HepG2 (cell line): ENCODE measurements around the gene MVP. TPM values are rescaled to one million over a fixed set of nuclear protein-coding genes. Genes with fewer than 3 reads are reported as not detected.
A peak's percentile ranks its signal among the peaks of the same experiment; 100 is the strongest.

ENCODE experiments used
- ATAC-seq: fragments of 200-7000 bp; cut with Tn5 transposase; 3 replicates; pipeline ENCODE4 v1.9.1; 2020; ENCODE audit warnings: mild to moderate bottlenecking, moderate library complexity
- BruUV-seq: library from RNA; stranded (reverse); fragments of 400-500 nt; replicated peaks from 2 replicates; lab custom pipeline; 2021; lab: Mats Ljungman, UMichigan
- CTCF ChIA-PET: fragments of 300-600 bp; formaldehyde crosslinking; extraction: SDS; loops from one replicate; lab custom pipeline; 2021; ENCODE audit warnings: low total read pairs, inconsistent platforms, low intra/inter-chr PET ratio; lab: Yijun Ruan, JAX
- POLR2A ChIA-PET: fragments of 350-600 bp; sonication (Branson Sonifier 250); formaldehyde crosslinking; loops from one replicate; lab custom pipeline; 2020; ENCODE audit warnings: antibody characterized with exemption, inconsistent platforms; lab: Yijun Ruan, JAX
- DNase-seq: peaks from one replicate; pipeline ENCODE4 v3.0.0-alpha.2; 2015; ENCODE audit warnings: low spot score
- FAIRE-seq: peaks from 3 replicates; lab custom pipeline; 2011; peaks lifted over from hg19 to GRCh38; lab: Jason Lieb, UNC
- H2AFZ ChIP-seq: one replicate; pipeline ENCODE4 v1.6.1; 2011; ENCODE audit warnings: low read length, inconsistent platforms
- H3K27ac ChIP-seq: fragments of 300-600 bp; 3 replicates; pipeline ENCODE4 v1.8.0; 2011; ENCODE audit warnings: mixed run types, mild to moderate bottlenecking, mixed read lengths, low read length, inconsistent platforms; ENCODE audit not compliant: insufficient read depth; ENCODE audit errors: extremely low read length
- H3K27me3 ChIP-seq, 2 experiments: fragments of 200-600 bp in 1 of 2; 2 replicates in 1 of 2; 3 replicates in 1 of 2; pipeline versions ENCODE4 v1.6.0 to v1.8.0; 2011; ENCODE audit warnings: low read length in 2 of 2, mild to moderate bottlenecking in 2 of 2, moderate library complexity in 2 of 2, inconsistent platforms in 1 of 2; ENCODE audit not compliant: insufficient read depth in 2 of 2, control insufficient read depth in 1 of 2
- H3K36me3 ChIP-seq, 2 experiments: fragments of 200-600 bp in 1 of 2; replicated peaks in 1 of 2; 2 replicates in 1 of 2; 3 replicates in 1 of 2; pipeline versions ENCODE4 v1.5.1 to v1.8.0; 2011; ENCODE audit warnings: low read length in 2 of 2, inconsistent platforms in 1 of 2; ENCODE audit not compliant: insufficient read depth in 2 of 2, control insufficient read depth in 1 of 2
- H3K4me1 ChIP-seq: 2 replicates; pipeline ENCODE4 v1.5.1; 2012; ENCODE audit warnings: low read length, inconsistent platforms; ENCODE audit not compliant: insufficient read depth
- H3K4me2 ChIP-seq: 2 replicates; pipeline ENCODE4 v1.6.0; 2011; ENCODE audit warnings: low read depth, low read length, inconsistent platforms
- H3K4me3 ChIP-seq, 3 experiments: fragments of 200-600 bp in 1 of 3; sonication (generic), shearing (Covaris generic) in 1 of 3; replicated peaks in 1 of 3; 2 replicates each; pipeline ENCODE4 v1.5.1; 2011 to 2016; ENCODE audit warnings: low read length in 3 of 3, inconsistent platforms in 2 of 3, low read depth in 2 of 3, mild to moderate bottlenecking in 2 of 3, control low read depth in 1 of 3, mixed read lengths in 1 of 3; ENCODE audit not compliant: insufficient read depth in 1 of 3
- H3K79me2 ChIP-seq: one replicate; pipeline ENCODE4 v1.6.1; 2011; ENCODE audit warnings: low read length, inconsistent platforms; ENCODE audit not compliant: insufficient read depth
- H3K9ac ChIP-seq: 2 replicates; pipeline ENCODE4 v1.6.0; 2011; ENCODE audit warnings: mild to moderate bottlenecking, low read depth, low read length, inconsistent platforms; ENCODE audit not compliant: insufficient read depth
- H3K9me3 ChIP-seq: 2 replicates; pipeline ENCODE4 v1.5.1; 2012; ENCODE audit warnings: mild to moderate bottlenecking, low read length
- H4K20me1 ChIP-seq: 2 replicates; pipeline ENCODE4 v1.6.0; 2011; ENCODE audit warnings: inconsistent platforms, mild to moderate bottlenecking, low read length, moderate library complexity; ENCODE audit not compliant: insufficient read depth
- AGO2 ChIP-seq: fragments of 200-400 bp; formaldehyde crosslinking; optimal IDR thresholded peaks from 2 replicates; pipeline ENCODE3; 2017; ENCODE audit warnings: mild to moderate bottlenecking, low read depth, low read length, moderate library complexity
- ELF1 ChIP-seq: sonication (generic); formaldehyde crosslinking; IDR thresholded peaks from 2 replicates; pipeline ENCODE4 v1.4.0; 2020; ENCODE audit warnings: missing genetic modification reagents
- PHF20 ChIP-seq: sonication (generic); formaldehyde crosslinking; IDR thresholded peaks from 2 replicates; pipeline ENCODE4 v1.5.0; 2020; ENCODE audit warnings: mild to moderate bottlenecking, missing genetic modification reagents
- RBFOX2 ChIP-seq: fragments of 200-400 bp; formaldehyde crosslinking; IDR thresholded peaks from 2 replicates; pipeline ENCODE4 v1.6.1; 2017; ENCODE audit warnings: low read depth, mild to moderate bottlenecking, low read length
- RBM22 ChIP-seq: fragments of 200-400 bp; formaldehyde crosslinking; optimal IDR thresholded peaks from 2 replicates; pipeline ENCODE3; 2017; ENCODE audit warnings: mild to moderate bottlenecking, low read length, moderate library complexity
- SCMH1 ChIP-seq: sonication (generic); formaldehyde crosslinking; IDR thresholded peaks from 2 replicates; pipeline ENCODE4 v1.9.0; 2021; ENCODE audit warnings: missing genetic modification reagents, mild to moderate bottlenecking, borderline replicate concordance
- SRSF1 ChIP-seq: fragments of 200-400 bp; formaldehyde crosslinking; optimal IDR thresholded peaks from 2 replicates; pipeline ENCODE3; 2017; ENCODE audit warnings: mild to moderate bottlenecking, low read depth, low read length, moderate library complexity
- ZNF138 ChIP-seq: sonication (generic); formaldehyde crosslinking; IDR thresholded peaks from 2 replicates; pipeline ENCODE4 v1.5.0; 2020; ENCODE audit warnings: mild to moderate bottlenecking, low read depth, missing genetic modification reagents
- WGBS: methylation state at CpG from one replicate; pipeline ENCODE4 v1.1.6; 2017; ENCODE audit warnings: low lambda C conversion rate; 5-methylcytosine and 5-hydroxymethylcytosine counted together
- in situ Hi-C: cut with HindIII; loops from 2 replicates; pipeline ENCODE4 v1.10.0; 2017; ENCODE audit warnings: low pct_unique_long_range_greater_than_20kb; ENCODE audit not compliant: extremely low pct_ligation_motif_present
- intact Hi-C: fragments of 100-400 bp; cut with micrococcal nuclease; formaldehyde crosslinking; loops from one replicate; pipeline ENCODE4 v1.10.0; 2022; ENCODE audit not compliant: unreplicated experiment
- polyA plus RNA-seq, 8 experiments: library from polyadenylated mRNA; depleted of rRNA in 3 of 8; stranded (reverse) in 7 of 8; unstranded in 1 of 8; fragments of >200 nt; fragmentation: Illumina TruSeq in 4 of 8; extraction: Trizol in 4 of 8; gene quantifications; 2 replicates each; pipeline versions ENCODE4 v1.2.1 to v1.2.3, GENCODE V29; 2011 to 2016; ENCODE audit warnings: low read depth in 4 of 8, missing spikeins in 1 of 8, mixed read lengths in 1 of 8; ENCODE audit not compliant: insufficient read depth in 1 of 8
- total RNA-seq, 5 experiments: library from RNA; depleted of rRNA; stranded (reverse); fragments of >200 nt; fragmentation: Illumina TruSeq; extraction: Trizol; gene quantifications; 2 replicates each; pipeline ENCODE4 v1.2.3, GENCODE V29; 2016; ENCODE audit warnings: low read depth in 1 of 5
- TF ChIP-seq, protein P1 (sequence below): sonication (generic); formaldehyde crosslinking; IDR thresholded peaks from 2 replicates; pipeline ENCODE4 v1.5.0; 2020; ENCODE audit warnings: mild to moderate bottlenecking, missing genetic modification reagents, borderline replicate concordance
- TF ChIP-seq, protein P2 (sequence below): sonication (generic); formaldehyde crosslinking; IDR thresholded peaks from 2 replicates; pipeline ENCODE4 v1.5.1; 2020; ENCODE audit warnings: mild to moderate bottlenecking, missing genetic modification reagents
- TF ChIP-seq, protein P3 (sequence below): IDR thresholded peaks from 2 replicates; pipeline ENCODE4 v1.6.1; 2016; ENCODE audit warnings: control low read depth

Gene MVP
- total and polyA plus RNA-seq, 2 of the 13 experiments (the other 11 are each of a cell fraction or from before 2014, with no cell fraction given) = 22.9 to 43.5 TPM

DNA sequence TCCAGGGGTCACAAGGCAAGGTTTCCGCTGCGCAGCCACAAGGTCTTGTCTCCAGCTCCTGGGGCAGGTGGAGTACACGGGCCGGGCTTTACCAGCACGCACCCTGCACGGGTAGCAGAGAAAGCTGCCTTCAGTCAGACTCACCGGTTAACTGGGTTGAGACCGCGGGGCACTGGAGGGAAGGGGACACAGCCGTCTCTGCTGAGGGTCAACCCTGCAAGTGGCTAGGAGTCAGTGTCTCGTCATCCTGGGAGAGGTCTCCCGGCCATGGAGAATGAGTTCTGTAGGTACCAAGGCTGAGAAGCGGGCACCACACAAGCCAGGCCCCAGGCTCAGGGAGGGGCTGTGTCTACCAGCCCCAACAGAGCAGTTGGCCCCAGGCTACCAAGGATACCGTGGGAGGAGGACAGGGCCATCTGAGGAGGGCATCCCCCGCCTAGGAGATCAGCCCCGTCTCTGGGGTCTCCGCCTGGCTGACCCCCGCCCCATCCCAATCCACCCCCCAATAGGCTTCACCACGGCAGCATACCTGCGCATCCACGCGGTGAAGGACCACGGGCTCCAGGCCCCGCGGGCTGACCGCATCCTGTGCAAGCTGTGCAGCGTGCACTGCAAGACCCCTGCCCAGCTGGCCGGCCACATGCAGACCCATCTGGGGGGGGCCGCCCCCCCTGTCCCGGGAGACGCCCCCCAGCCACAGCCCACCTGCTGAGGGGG is 11.1 kb upstream of the MVP start (continued):
- TF ChIP-seq, protein P1, sequence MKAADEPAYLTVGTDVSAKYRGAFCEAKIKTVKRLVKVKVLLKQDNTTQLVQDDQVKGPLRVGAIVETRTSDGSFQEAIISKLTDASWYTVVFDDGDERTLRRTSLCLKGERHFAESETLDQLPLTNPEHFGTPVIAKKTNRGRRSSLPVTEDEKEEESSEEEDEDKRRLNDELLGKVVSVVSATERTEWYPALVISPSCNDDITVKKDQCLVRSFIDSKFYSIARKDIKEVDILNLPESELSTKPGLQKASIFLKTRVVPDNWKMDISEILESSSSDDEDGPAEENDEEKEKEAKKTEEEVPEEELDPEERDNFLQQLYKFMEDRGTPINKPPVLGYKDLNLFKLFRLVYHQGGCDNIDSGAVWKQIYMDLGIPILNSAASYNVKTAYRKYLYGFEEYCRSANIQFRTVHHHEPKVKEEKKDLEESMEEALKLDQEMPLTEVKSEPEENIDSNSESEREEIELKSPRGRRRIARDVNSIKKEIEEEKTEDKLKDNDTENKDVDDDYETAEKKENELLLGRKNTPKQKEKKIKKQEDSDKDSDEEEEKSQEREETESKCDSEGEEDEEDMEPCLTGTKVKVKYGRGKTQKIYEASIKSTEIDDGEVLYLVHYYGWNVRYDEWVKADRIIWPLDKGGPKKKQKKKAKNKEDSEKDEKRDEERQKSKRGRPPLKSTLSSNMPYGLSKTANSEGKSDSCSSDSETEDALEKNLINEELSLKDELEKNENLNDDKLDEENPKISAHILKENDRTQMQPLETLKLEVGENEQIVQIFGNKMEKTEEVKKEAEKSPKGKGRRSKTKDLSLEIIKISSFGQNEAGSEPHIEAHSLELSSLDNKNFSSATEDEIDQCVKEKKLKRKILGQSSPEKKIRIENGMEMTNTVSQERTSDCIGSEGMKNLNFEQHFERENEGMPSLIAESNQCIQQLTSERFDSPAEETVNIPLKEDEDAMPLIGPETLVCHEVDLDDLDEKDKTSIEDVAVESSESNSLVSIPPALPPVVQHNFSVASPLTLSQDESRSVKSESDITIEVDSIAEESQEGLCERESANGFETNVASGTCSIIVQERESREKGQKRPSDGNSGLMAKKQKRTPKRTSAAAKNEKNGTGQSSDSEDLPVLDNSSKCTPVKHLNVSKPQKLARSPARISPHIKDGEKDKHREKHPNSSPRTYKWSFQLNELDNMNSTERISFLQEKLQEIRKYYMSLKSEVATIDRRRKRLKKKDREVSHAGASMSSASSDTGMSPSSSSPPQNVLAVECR = 0 out of 2 replicates have a peak, but pooled peaks have one; percentile 24
- TF ChIP-seq ZNF138 (CRISPR knock-in tag) = 0 out of 2 replicates have a peak, but pooled peaks have one; percentile 30
- TF ChIP-seq SRSF1 = peak; percentile 11
- TF ChIP-seq RBM22 = peak; percentile 43

DNA sequence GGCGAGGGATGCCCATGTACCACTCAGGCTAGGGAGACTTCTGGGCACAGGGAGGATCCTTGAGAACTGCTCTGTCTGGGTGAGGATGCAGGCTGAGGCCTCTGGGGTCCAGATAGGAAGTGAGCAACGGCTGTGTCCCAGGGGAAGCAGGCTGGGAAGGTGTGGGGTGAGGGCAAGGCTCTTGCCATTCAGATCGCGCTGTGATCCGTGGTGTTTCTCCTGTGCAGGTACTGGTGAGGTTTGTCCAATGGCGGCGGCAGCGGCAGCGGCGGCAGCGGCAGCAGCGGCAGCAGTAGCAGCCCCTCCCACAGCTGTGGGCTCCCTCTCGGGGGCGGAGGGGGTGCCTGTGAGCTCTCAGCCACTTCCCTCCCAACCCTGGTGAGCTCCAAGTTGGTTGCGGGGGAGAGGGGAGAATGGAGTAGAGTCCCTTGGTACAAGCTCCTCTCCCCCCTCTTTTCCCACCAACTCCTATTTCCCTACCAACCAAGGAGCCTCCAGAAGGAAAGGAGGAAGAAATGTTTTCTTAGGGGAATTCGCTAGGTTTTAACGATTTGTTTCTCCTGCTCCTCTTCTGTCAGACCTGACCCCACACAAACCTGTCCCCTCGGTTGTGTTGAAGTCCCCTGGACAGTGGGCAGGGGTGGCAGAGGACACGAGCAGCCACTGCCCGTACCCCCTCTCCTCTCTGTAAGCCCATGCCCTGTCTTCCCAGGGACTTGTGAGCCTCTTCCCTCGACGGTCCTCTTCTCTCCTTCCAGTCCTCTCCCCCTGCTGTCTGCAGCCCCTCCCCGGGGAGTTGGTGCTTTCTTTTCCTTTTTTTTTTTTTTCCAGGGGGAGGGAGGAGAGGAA is 10.2 kb upstream of the MVP start:
- ChIA-PET CTCF (no interaction called here), POLR2A (interaction anchor here (1.4 to 4.3 kb wide), 5 partner anchors 11 to 90 kb away, joined by 3 to 26 read pairs (median 13); partner anchors contain the start of genes ASPHD1, KIF22, MVP and SEZ6L2)
- in situ Hi-C loops = loop anchor here (25.0 kb wide), 1 partner anchor 852 kb away; the partner anchor contains the start of genes FBRS and PRR14
- ATAC-seq (no peak), FAIRE-seq (no peak), DNase-seq (no peak)
- BruUV-seq = no TSS peak
- Histone ChIP-seq H3K9me3 (no peaks in the 10 kb centered on the region), H3K4me1 (peaks cover 71% of the 10 kb centered on the region), H3K4me3 (no peak overlapping the region; a peak in 1 of 6 replicates), H3K79me2 (peaks cover 22% of the 10 kb centered on the region), H2AFZ (no peak overlapping the region), H3K27ac (peak overlapping the region; percentile 53), H4K20me1 (peaks cover 23% of the 10 kb centered on the region; the same call in 1 of the 2 replicates), H3K4me2 (peak overlapping the region; percentile 95), H3K27me3 (peaks cover 0 to 12% of the 10 kb centered on the region in 2 experiments; a peak in 2 of 5 replicates), H3K36me3 (peaks cover 6 to 26% of the 10 kb centered on the region in 2 experiments), H3K9ac (no peak overlapping the region)
- 80% methylated on average over 18 of the region's 23 CpGs for WGBS
- intact Hi-C loops = loop anchor here (2.0 kb wide), 1 partner anchor 211 kb away; no protein-coding TSS in a partner anchor
- no peak for TF ChIP-seq ELF1 (CRISPR knock-in tag)
- TF ChIP-seq, protein P2, sequence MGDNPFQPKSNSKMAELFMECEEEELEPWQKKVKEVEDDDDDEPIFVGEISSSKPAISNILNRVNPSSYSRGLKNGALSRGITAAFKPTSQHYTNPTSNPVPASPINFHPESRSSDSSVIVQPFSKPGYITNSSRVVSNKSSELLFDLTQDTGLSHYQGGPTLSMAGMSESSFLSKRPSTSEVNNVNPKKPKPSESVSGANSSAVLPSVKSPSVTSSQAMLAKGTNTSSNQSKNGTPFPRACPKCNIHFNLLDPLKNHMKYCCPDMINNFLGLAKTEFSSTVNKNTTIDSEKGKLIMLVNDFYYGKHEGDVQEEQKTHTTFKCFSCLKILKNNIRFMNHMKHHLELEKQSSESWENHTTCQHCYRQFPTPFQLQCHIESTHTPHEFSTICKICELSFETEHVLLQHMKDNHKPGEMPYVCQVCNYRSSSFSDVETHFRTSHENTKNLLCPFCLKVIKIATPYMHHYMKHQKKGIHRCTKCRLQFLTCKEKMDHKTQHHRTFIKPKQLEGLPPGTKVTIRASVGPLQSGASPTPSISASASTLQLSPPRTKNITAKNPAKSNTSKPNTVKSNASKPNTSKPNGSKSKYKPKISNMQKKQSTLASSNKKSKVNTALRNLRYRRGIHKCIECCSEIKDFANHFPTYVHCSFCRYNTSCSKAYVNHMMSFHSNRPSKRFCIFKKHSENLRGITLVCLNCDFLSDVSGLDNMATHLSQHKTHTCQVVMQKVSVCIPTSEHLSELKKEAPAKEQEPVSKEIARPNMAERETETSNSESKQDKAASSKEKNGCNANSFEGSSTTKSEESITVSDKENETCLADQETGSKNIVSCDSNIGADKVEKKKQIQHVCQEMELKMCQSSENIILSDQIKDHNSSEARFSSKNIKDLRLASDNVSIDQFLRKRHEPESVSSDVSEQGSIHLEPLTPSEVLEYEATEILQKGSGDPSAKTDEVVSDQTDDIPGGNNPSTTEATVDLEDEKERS (CRISPR knock-in tag) = no peak
- peak; percentile 92 for TF ChIP-seq AGO2
- peak; percentile 79 for TF ChIP-seq RBFOX2
- no peak for TF ChIP-seq PHF20
- TF ChIP-seq SCMH1 (CRISPR knock-in tag) = no peak
- TF ChIP-seq, protein P3, sequence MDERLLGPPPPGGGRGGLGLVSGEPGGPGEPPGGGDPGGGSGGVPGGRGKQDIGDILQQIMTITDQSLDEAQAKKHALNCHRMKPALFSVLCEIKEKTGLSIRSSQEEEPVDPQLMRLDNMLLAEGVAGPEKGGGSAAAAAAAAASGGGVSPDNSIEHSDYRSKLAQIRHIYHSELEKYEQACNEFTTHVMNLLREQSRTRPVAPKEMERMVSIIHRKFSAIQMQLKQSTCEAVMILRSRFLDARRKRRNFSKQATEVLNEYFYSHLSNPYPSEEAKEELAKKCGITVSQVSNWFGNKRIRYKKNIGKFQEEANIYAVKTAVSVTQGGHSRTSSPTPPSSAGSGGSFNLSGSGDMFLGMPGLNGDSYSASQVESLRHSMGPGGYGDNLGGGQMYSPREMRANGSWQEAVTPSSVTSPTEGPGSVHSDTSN (CRISPR knock-in tag) = no peak
